LHCN-M2 (cell line): Measurements from ENCODE around the gene CMTM5. TPM values are rescaled to one million over a fixed set of nuclear protein-coding genes. Genes with fewer than 3 reads are reported as not detected.
A peak's percentile ranks its signal among the peaks of the same experiment; 100 is the strongest.

Experiments
- DNase-seq: peaks from one replicate; pipeline ENCODE4 v3.0.0-alpha.2; 2012; ENCODE audit warnings: low read depth
- total RNA-seq: library from RNA; depleted of rRNA; stranded (reverse); fragments of >200 nt; gene quantifications from 2 replicates; pipeline ENCODE4 v1.2.3, GENCODE V29; 2014

The CMTM5 gene
- total RNA-seq, 1 experiment from 2014 or later: not detected

DNA sequence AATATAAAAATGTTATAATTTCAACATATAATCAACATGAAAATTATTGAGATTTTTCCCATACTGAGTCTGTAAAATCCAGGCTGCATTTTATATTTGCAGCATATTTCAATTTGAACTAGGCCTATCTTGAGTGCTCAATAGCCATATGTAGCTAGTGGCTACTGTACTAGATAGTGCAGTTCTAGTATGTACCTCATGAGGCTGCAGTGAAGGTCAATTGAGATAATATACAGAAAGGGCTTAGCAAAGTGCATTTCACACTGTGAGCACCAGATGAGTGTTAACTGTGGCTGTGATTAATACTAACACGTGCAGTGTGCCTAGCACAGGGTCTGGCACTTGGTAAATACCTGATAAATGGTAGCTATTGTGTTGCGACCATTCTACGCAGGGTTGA lies 18.8 kb upstream of the CMTM5 start:
- DNase-seq: no peak

GRCh38 chr14:23358553-23359166 lies 18.2 kb upstream of the CMTM5 start:
- no peak for DNase-seq

DNA sequence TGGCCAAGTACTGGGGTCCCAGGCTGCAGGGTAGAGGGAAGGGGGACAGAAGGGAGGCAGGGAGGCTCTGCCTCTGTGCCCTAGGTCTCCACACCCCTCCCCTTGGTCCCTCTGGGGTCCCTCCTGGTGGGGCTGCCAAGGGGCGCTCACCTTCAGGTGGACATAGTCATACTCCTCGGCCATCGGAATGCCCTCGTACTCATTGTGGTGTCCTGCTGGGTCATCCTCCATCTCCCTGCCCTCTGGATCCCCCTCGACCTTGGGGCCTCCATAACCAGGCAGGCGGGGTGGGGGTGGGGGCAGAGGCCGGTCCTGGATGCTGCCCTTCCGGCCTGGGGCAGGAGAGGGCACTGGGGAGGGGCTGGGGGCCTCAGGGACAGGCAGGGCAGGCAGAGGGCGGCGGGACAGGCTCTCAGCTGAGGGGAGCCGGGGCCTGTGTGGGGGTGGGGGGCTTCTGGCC lies 17.6 kb upstream of the CMTM5 start:
- no peak for DNase-seq

- DNase-seq: no peak
These were observed 17.0 kb upstream of the CMTM5 start for GRCh38 chr14:23359722-23360447.

- DNase-seq: no peak
These were observed 16.4 kb upstream of the CMTM5 start for GRCh38 chr14:23360496-23360895.

GRCh38 chr14:23361320-23361719 lies 15.5 kb upstream of the CMTM5 start:
- peak; percentile 12 for DNase-seq

GRCh38 chr14:23361763-23362162 lies 15.1 kb upstream of the CMTM5 start:
- no peak for DNase-seq

DNA sequence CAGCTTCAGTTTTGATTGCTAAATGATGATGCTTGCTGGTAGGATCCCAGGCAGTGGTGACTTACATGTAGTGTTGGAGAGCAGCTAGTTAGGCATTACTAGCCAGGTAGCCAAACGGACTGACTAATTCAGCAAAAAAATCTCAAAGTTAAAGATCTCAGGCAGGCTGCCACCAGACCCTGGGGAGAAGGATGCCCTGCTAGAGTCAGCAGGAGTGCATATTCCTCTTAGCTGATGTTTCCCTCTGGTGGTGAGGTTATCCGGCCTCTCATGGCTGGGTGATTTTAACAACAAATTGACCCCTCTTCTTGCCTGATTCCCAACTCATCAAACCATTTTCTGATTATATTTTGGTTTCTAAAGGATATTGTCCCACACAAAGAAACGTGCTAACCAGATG lies 14.6 kb upstream of the CMTM5 start:
- no peak for DNase-seq

DNA sequence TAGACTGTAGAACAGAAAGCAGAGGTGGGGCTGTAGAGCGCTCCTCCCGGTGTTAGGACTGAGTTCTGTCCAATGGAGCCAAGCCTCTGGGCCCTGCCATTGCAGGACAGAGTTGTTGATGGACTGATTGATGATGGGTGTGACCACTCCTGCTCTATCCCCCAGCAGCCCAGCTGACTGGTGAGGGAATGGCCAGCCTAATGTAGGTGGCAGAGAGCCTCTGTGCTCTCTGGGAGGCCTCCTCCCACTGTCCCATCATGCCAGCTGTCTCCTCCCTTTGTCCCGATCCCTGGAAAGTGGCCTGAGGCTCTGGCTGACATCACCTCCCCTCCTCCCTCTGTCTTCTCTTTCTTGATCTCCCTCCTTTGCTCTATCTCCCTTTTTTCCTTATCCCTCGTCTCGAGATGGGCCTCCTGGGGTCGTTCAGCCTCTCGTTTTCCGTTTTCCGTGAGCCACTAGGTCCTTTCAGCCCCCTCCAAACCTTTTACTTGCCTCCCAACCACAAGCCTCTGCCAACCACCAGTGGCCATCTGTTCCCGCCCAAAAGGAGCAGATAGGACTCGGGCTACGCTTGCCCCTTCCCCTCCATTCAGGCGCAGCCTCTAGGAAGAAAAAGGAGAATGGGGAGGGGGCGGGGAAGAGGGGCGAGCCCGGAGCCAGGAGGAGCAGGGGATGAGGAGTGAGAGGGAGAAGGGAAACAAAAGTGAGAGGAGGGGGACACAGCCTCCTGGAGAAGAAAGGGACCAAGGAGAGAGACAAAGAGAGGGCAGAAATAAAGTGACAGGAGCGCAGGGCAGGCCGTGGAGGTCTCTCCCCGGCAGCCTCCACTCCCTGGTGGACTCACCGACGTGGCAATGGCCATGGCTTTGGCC lies 12.4 kb upstream of the CMTM5 start:
- DNase-seq: no peak

GRCh38 chr14:23365036-23365731 lies 11.7 kb upstream of the CMTM5 start, which contains the start of gene EFS:
EFS (minus strand) TSS chr14:23365172; CDS start chr14:23365025, 147 bp downstream.
- no peak for DNase-seq

GRCh38 chr14:23365732-23366425 lies 11.0 kb upstream of the CMTM5 start:
- no peak for DNase-seq

GRCh38 chr14:23366426-23366921 lies 10.4 kb upstream of the CMTM5 start:
- no peak for DNase-seq

DNA sequence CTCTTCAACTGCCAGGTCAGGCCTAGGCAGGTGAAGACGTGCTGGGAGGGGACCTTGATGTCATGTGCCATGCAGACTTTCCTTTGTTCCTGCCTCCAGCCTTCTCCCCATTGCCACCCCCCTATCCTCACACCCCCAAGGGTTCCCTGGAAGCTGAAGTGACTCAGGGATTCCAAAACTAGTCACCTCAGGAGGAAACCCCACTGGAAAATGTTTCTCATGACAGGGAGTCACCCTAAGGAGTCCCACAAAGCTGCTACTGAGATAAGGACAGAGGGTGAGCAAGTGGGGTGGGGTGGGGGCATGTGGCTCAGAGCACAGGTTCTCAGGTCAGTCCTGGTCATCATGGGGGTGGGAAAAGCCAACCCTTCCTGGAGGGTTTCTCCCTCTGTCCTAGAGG lies 6.6 kb upstream of the CMTM5 start:
- no peak for DNase-seq

- DNase-seq: no peak
These were observed 5.0 kb upstream of the CMTM5 start for GRCh38 chr14:23371865-23372264.

GRCh38 chr14:23372509-23372908 lies 4.3 kb upstream of the CMTM5 start, which contains the start of gene IL25:
IL25 (plus strand) TSS chr14:23372809.
- no peak for DNase-seq

- DNase-seq: no peak
These were observed 3.8 kb upstream of the CMTM5 start for GRCh38 chr14:23373041-23373440.

DNA sequence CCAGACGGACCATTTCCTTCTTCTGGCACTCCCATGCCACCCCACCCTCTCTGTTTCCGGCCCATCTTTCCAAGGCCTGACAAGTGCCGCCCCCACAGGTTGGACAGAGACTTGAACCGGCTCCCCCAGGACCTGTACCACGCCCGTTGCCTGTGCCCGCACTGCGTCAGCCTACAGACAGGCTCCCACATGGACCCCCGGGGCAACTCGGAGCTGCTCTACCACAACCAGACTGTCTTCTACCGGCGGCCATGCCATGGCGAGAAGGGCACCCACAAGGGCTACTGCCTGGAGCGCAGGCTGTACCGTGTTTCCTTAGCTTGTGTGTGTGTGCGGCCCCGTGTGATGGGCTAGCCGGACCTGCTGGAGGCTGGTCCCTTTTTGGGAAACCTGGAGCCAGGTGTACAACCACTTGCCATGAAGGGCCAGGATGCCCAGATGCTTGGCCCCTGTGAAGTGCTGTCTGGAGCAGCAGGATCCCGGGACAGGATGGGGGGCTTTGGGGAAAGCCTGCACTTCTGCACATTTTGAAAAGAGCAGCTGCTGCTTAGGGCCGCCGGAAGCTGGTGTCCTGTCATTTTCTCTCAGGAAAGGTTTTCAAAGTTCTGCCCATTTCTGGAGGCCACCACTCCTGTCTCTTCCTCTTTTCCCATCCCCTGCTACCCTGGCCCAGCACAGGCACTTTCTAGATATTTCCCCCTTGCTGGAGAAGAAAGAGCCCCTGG lies 1.2 kb upstream of the CMTM5 start:
- DNase-seq: no peak

- DNase-seq: no peak
These were observed 328 bp downstream of the CMTM5 start for GRCh38 chr14:23377198-23377550.

DNA sequence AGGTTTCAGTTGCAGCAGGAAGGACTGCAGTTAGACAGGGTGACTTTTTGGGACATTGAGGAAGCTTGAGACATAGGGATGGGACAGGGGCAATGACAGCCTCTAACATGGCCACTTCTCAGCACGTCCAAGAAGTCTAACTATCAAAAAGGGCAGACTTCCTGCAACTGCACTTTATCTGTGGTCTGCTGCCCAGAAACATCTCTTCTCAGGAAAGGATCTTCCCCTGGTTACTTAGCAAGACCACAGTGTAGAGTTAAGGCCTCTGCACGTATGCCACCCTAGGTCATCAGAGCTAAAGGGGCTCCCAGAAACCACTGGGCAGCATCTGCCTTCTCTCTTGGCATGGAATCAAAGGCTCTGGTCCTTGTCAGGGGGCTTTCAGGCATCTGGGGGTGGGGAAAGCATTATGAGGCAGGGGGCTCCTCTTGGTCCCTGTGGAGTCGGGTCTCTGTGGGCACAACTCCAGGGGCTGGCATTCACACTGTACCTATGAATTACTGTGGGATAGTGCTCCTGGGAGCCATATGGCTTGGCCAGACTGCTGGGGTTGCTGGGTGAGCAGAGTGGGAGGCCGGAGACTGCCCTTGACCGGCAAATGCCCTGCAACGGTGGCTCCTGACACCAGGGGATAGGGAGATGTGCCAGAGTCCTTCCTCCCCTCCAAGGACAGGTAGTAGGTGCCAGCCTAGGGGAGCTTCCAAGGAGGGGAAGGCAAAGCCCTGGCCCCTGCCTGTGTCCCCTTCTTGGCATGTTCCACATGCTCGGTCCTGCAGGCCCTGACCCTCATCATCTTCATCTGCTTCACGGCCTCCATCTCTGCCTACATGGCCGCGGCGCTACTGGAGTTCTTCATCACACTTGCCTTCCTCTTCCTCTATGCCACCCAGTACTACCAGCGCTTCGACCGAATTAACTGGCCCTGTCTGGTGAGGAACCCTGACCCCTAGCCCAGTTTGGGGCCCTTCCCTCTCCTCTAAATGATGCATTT lies 1.0 kb downstream of the CMTM5 start:
- no peak for DNase-seq
